Glomerular endothelial cell (primary cell): Measurements from ENCODE around the gene CSF2. TPM values are rescaled to one million over a fixed set of nuclear protein-coding genes. Genes with fewer than 3 reads are reported as not detected.

Experiments
- DNase-seq: peaks from one replicate; pipeline ENCODE4 v3.0.0-alpha.2; 2011; ENCODE audit warnings: low read depth, low spot score; ENCODE audit errors: extremely low read depth
- total RNA-seq: library from RNA; depleted of rRNA; stranded (reverse); fragments of >200 nt; gene quantifications from 2 replicates; pipeline ENCODE4 v1.2.3, GENCODE V29; 2015

The CSF2 gene
- total RNA-seq: 9.5 and 31.6 TPM in 2 replicates

GRCh38 chr5:132073231-132074013 lies at the start of gene CSF2:
TSS of gene CSF2 (plus strand) at chr5:132073789. CDS start at chr5:132073824, 35 bp downstream.
- DNase-seq: no peak

GRCh38 chr5:132024117-132024435 lies 49.5 kb upstream of the CSF2 start:
- DNase-seq: no peak

- DNase-seq: no peak
Observed at GRCh38 chr5:132024789-132025402, 48.7 kb upstream of the CSF2 start.

GRCh38 chr5:132025403-132025971 lies 48.1 kb upstream of the CSF2 start:
- no peak for DNase-seq

- no peak for DNase-seq
Observed at GRCh38 chr5:132026516-132027008, 47.0 kb upstream of the CSF2 start.

- no peak for DNase-seq
Observed at GRCh38 chr5:132027027-132027426, 46.6 kb upstream of the CSF2 start.

- DNase-seq: no peak
Observed at GRCh38 chr5:132029609-132030330, 43.8 kb upstream of the CSF2 start.

GRCh38 chr5:132030610-132031009 lies 43.0 kb upstream of the CSF2 start:
- no peak for DNase-seq

- no peak for DNase-seq
Observed at GRCh38 chr5:132032196-132032595, 41.4 kb upstream of the CSF2 start.

- no peak for DNase-seq
Observed at GRCh38 chr5:132033122-132033521, 40.5 kb upstream of the CSF2 start.

GRCh38 chr5:132037353-132037752 lies 36.2 kb upstream of the CSF2 start:
- no peak for DNase-seq

- DNase-seq: no peak
Observed at GRCh38 chr5:132044207-132044606, 29.4 kb upstream of the CSF2 start.

- DNase-seq: no peak
Observed at GRCh38 chr5:132046880-132047299, 26.7 kb upstream of the CSF2 start.

- DNase-seq: no peak
Observed at GRCh38 chr5:132049093-132049492, 24.5 kb upstream of the CSF2 start.

- DNase-seq: no peak
Observed at GRCh38 chr5:132049559-132049958, 24.0 kb upstream of the CSF2 start.

GRCh38 chr5:132050136-132050535 lies 23.5 kb upstream of the CSF2 start:
- DNase-seq: no peak

- no peak for DNase-seq
Observed at GRCh38 chr5:132050661-132051552, 22.7 kb upstream of the CSF2 start.

GRCh38 chr5:132052520-132052919 lies 21.1 kb upstream of the CSF2 start:
- no peak for DNase-seq

GRCh38 chr5:132053483-132053882 lies 20.1 kb upstream of the CSF2 start:
- DNase-seq: no peak

- DNase-seq: no peak
Observed at GRCh38 chr5:132054031-132054696, 19.4 kb upstream of the CSF2 start.
